ENCODE data around the gene NSG1.

GRCh38 chr4:4385729-4386295 is 1.1 kb upstream of the NSG1 start:
- TF ChIP-seq TCF7L2 (IDR thresholded peaks at IDR 0.05; ENCODE audit: low read depth, low read length) (no peak), CTCF (IDR thresholded peaks at IDR 0.05) (no peak), REST (IDR thresholded peaks at IDR 0.05; ENCODE audit: insufficient read depth in 1 of 2, low read depth in 2 of 2, low read length in 1 of 2) (no peak), POLR2AphosphoS5 (IDR thresholded peaks at IDR 0.05; ENCODE audit: low read depth, low read length) (no peak)
